SK-N-MC (cell line): Measurements from ENCODE around the gene FOLR3.
"Not testable (repeated sequence)": the region's sequence is repeated elsewhere in the genome, so short reads cannot be mapped to it uniquely, and the experiment has no call there.

Source experiments
- DNase-seq: peaks from one replicate; pipeline ENCODE4 v3.0.0-alpha.2; 2011; ENCODE audit warnings: low read depth, low spot score
- H3K27ac ChIP-seq: fragments of 200-600 bp; sonication (generic); 2 replicates; pipeline ENCODE4 v1.5.1; 2016; ENCODE audit warnings: mixed run types
- H3K36me3 ChIP-seq: fragments of 200-600 bp; sonication (generic); 2 replicates; pipeline ENCODE4 v1.6.1; 2017; ENCODE audit warnings: antibody characterized with exemption, low read length, mixed read lengths; ENCODE audit not compliant: insufficient read depth
- H3K4me3 ChIP-seq: fragments of 200-600 bp; sonication (generic); 2 replicates; pipeline ENCODE4 v1.5.1; 2016
- H3K9ac ChIP-seq: fragments of 200-600 bp; sonication (generic); 2 replicates; pipeline ENCODE4 v1.8.0; 2017; ENCODE audit warnings: mixed run types, mixed read lengths; ENCODE audit not compliant: insufficient read length
- H3K9me3 ChIP-seq: fragments of 200-600 bp; sonication (generic); 2 replicates; pipeline ENCODE4 v1.6.1; 2017; ENCODE audit warnings: low read depth, mild to moderate bottlenecking, antibody characterized with exemption, low read length, moderate library complexity, mixed read lengths
- EZH2 ChIP-seq: fragments of 200-600 bp; sonication (generic); IDR thresholded peaks from one replicate; pipeline ENCODE4 v1.6.1; 2017; ENCODE audit warnings: antibody characterized with exemption
- FOXP2 ChIP-seq: optimal IDR thresholded peaks from 2 replicates; pipeline ENCODE3; 2011; ENCODE audit warnings: mild to moderate bottlenecking, moderate library complexity; ENCODE audit not compliant: insufficient read depth; ENCODE audit errors: extremely low read length, control extremely low read depth
- POLR2AphosphoS5 ChIP-seq: IDR thresholded peaks from 2 replicates; pipeline ENCODE4 v1.6.1; 2012; ENCODE audit warnings: mild to moderate bottlenecking, low read depth, low read length, borderline replicate concordance

The FOLR3 gene

DNA sequence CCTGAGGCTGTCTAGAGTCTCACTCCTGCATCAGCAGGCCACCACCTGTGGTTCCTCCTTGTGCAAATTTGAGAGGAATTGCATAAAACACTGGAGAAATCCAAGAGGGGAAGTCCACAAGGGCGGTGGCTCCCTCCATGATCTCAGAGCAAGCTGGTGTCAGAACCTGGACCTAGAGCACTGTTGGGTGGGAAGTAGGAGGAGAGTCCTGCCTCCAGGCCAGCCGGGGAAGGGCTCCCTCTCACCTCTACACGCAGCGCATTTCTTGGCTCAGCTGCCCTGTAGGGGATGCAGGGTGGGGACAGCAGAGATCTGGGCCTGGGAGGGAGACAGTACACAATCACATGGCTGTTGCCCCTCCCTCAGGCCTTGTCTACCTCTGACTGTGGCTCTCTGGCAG, 36.5 kb downstream of the FOLR3 start:
- DNase-seq, H3K9me3 ChIP-seq, H3K4me3 ChIP-seq, H3K9ac ChIP-seq, H3K36me3 ChIP-seq, H3K27ac ChIP-seq: not testable (repeated sequence)

DNA sequence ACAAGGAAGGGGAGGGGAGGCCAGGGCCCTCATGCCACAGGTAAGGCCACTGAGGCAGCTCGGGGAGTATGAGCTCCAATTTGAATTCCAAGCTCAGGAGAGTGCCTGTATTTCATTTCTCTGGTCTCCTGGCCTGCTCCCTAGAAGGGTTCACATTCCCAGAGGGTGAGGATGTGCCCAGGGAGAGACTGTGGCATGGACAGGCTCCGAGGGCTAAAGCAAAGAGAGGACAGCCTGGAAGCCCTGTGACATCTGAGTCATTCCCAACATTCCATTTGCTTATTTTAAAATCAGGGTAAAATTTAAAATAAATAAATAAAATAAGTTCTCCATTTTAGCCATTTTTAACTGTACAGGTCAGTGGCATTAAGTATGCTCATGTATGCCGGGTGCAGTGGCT, 37.8 kb downstream of the FOLR3 start:
- DNase-seq, result no peak
- Histone ChIP-seq H3K36me3 (no peaks in the 10 kb centered on the region), H3K9me3 (no peaks in the 10 kb centered on the region), H3K4me3 (no peak overlapping the region), H3K9ac (no peak overlapping the region), H3K27ac (no peak overlapping the region)
- TF ChIP-seq FOXP2 (no peak), POLR2AphosphoS5 (no peak), EZH2 (no peak)

DNA sequence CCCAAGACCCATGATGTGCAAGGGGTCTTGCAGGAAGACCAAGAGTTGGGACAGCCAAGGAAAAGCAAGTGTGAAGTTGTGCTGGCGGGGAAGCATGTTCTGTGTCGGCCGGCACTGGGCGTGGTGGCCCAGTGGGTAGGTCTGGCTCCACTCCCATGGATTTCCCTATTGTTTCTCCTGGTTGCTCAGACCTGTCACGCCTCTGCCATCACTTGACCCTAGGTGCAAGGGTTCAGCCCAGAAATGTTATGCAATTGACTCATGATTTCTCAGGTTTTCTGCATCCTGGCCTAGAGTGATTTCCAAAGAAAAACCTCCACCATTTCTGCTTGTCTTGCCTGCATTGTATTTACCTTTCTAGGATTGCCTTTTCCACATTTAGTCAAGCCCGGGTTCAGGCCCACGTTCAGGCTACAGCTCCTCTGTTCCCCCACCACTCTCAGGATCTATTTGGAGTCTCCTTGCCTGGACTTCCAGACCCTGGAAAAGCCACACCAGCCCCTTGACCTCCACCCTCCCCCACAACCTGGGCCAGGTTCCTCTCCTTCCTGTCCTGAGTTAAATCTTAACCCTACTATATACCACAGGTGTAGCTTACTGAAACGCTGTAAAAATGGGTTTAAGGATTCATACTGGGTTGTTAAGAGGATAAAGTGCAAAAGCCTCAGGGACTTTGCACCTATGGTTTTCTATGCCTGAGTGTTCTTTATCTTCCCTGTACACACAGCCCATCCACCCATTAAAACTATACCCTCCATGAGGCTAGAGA, 39.0 kb downstream of the FOLR3 start:
- Histone ChIP-seq H3K36me3 (no peaks in the 10 kb centered on the region), H3K27ac (no peak overlapping the region), H3K4me3 (no peak overlapping the region), H3K9me3 (no peaks in the 10 kb centered on the region), H3K9ac (no peak overlapping the region)
- DNase-seq, result no peak
- no peak for TF ChIP-seq POLR2AphosphoS5
- no peak for TF ChIP-seq FOXP2
- TF ChIP-seq EZH2, result no peak

DNA sequence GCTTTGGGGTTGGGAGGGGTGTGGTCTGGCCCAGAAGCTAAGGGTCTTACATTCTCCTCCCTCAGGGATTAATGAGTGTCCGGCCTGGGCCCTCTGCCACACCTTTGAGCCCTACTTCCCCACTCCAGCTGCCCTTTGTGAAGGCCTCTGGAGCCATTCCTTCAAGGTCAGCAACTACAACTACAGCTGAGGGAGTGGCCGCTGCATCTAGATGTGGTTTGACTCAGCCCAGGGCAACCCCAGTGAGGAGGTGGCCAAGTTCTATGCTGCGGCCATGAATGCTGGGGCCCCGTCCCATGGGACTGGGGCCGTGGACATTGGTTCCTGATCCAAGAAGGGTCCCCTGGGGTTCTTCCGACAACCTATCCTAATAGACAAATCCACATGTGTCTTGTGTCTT, 42.1 kb downstream of the FOLR3 start:
- Histone ChIP-seq H3K4me3 (no peak overlapping the region), H3K9me3 (no peaks in the 10 kb centered on the region), H3K27ac (no peak overlapping the region), H3K36me3 (no peaks in the 10 kb centered on the region), H3K9ac (no peak overlapping the region)
- DNase-seq, result no peak
- TF ChIP-seq FOXP2 (no peak), EZH2 (no peak), POLR2AphosphoS5 (no peak)

DNA sequence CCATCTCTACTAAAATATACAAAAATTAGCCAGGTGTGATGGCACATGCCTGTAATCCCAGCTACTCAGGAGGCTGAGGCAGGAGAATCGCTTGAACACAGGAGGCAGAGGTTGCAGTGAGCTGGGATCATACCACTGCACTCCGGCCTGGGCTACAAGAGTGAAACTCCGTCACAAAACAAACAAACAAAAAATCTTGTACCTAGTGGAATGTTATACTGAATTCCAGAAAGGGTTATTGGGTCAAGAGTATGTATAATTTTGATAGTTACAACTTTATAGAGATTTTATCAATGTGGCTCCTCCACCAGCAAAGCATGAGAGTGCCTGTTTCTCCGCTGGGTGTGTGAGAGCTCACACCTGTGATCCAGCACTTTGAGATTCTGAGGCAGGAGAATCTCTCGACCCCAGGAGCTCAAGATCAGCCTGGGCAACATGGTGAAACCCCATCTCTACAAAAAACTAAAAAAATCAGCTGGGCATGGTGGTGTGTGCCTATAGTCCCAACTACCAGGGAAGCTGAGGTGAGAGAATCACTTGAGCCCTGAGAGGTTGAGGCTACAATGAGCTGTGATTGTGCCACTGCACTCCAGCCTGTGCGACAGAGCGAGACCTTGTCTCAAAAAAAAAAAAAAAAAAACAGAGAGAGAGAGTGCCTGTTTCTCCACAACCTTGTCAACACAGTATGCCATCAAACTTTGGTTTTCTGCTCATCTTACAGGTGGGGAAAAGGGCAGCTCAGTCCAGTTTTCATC, 43.7 kb downstream of the FOLR3 start:
- Histone ChIP-seq H3K4me3 (no peak overlapping the region), H3K9me3 (no peaks in the 10 kb centered on the region), H3K27ac (no peak overlapping the region), H3K36me3 (no peaks in the 10 kb centered on the region), H3K9ac (no peak overlapping the region)
- no peak for DNase-seq
- TF ChIP-seq FOXP2, result no peak
- no peak for TF ChIP-seq EZH2
- TF ChIP-seq POLR2AphosphoS5, result no peak

DNA sequence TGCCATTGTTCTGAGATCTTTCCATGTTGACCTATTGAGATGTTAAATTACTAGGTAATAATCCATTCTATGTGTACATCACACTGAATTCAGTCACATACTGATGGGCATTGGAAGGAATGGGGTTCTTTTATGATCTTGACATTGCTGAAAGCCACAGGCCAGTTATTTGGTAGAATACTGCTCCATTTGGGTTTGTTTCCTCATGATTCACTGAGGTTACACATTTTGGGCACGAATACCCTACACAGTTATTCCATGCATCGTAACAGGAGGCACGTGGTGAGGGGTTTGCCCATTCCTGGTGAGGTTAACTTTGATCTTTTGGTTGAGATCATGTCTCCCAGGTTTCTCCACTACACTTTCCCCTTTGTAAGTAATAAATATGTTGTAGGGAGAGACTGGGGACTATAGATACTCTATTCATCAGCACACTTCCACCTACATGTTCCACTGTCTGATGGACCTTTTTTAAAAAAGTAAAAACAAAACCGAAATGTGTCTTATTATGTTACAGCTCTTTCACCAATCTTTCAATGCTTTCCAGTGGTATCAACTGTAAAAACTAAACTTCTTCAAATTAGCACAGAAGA, 44.4 kb downstream of the FOLR3 start:
- TF ChIP-seq FOXP2 (no peak), POLR2AphosphoS5 (no peak), EZH2 (no peak)
- Histone ChIP-seq H3K36me3 (no peaks in the 10 kb centered on the region), H3K4me3 (no peak overlapping the region), H3K9me3 (no peaks in the 10 kb centered on the region), H3K9ac (no peak overlapping the region), H3K27ac (no peak overlapping the region)
- no peak for DNase-seq

DNA sequence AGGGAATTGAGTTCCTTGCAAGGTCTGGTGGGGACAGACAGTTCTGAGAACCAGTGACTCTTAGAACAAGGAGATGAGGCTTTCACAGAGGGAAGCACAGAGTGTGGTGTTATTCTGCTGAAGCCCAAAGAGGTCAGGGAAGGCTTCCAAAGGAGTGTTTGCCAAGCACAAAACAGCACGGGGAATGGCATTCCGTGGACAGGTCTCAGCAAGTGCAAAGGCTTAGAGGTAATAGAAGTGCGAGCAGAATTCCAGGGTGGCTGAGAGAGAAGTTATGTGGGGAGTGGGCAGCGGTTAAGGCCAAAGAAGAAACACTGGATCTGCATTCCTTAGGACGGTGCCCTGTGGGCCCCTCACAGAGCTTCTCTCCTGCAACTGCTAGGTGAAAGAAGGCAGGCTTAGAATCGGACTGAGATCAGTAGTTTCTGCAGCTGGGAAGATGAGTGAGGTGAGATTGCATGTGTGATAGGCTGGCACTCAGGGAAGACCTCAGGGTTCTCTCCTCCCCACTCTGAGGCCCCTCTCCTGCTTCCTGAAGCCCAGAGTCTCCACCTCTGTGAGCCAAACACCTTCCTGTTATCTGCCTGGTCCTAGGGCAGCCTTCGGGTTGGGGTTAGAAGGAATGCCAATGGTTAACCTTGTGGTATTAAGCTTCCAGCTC, 45.5 kb downstream of the FOLR3 start:
- not testable (repeated sequence) for H3K9me3 ChIP-seq, H3K27ac ChIP-seq, DNase-seq, H3K9ac ChIP-seq, H3K4me3 ChIP-seq, H3K36me3 ChIP-seq

DNA sequence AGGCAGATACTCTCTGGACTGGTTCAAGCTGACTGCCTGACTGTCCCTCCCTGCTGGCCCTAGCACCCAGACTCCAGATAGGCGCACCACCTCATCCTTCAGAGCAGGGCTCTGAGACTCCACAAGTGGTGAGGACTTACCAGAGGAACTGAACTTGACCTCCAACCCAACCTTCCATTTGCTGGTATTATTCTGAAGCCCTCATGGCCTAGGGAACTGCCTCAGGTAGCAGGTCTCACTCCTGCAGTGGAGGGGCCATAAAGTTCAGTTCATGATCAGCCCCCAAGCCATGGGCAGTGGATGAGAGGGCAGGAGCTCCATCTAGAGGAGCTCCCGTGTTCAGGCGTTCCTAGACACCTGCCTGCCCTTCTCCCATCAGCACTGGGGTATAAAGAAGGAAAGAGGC, 46.0 kb downstream of the FOLR3 start:
- not testable (repeated sequence) for DNase-seq, H3K36me3 ChIP-seq, H3K9ac ChIP-seq, H3K4me3 ChIP-seq, H3K9me3 ChIP-seq, H3K27ac ChIP-seq
